ENCODE measurements around the gene TFF2. TPM values are rescaled to one million over a fixed set of nuclear protein-coding genes. Genes with fewer than 3 reads are reported as not detected.

Gene TFF2
- total RNA-seq, 2 experiments from 2014 or later: not detected

DNA sequence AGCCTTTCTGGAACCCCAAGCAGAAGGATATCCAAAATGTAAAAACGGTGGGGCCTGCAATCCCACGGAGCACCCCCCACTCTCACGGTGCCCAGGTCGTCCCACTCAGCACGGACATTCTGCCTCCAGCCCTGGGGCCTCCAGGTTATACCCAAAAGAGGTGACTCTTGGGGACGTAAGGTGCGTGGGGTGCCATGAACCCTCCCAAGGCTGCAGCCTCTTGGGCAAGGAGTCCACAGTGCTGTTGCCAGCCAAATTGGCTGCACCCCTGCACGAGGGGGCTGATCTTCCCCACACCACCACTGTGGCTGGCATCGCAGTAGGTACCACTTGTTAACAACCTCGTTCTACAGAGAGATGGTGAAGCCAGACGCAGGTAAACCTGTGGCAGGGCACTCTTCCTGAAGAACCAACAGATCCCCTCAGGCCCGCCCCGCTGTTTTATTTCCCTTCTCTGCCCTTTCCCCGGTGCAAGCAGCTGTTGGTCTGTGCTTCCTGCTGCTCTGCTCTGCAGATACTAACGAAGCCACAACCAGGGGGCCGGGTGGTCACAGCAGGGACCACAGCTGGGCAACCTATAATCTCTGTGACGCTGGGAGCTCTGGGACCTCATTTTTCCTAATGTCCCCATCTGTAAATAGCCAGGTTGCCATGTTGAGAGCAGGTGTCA lies 44.3 kb downstream of the TFF2 start:
- H3K27me3 Mint-ChIP-seq (ENCODE audit: low read depth): peaks cover 9% of the 10 kb centered on the region
- CTCF ChIA-PET: interaction anchor here (0.7 kb wide), 1 partner anchor 102 kb away, joined by 3 read pairs; no protein-coding TSS in a partner anchor

DNA sequence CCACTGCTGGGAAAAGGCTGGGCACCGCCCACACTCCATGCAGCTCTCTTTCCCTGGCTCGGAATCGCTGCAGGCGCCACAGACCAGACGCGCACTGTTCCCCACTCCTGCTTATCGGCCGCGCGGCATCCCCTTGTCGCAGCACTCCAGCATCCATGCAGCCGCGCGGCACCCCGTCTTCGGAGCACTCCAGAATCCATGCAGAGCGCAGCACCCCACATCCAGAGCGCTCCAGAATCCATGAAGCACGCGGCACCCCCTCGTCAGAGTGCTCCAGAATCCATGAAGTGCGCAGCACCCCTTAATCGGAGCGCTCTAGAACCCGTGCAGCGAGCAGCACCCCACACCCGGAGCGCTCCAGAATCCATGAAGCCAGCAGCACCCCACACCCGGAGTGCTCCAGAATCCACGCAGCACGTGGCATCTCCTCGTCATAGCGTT lies 45.1 kb downstream of the TFF2 start:
- no peak for ATAC-seq
- Mint-ChIP-seq H3K36me3 (ENCODE audit: low read depth) (no peaks in the 10 kb centered on the region), H3K27me3 (ENCODE audit: low read depth) (peaks cover 9% of the 10 kb centered on the region), H3K9me3 (ENCODE audit: insufficient read depth) (no peaks in the 10 kb centered on the region), H3K4me3 (no peak overlapping the region), H3K27ac (no peak overlapping the region), H3K4me1 (ENCODE audit: low read depth) (peaks cover 16% of the 10 kb centered on the region)
- ChIA-PET POLR2A (interaction anchor here (0.6 kb wide), 1 partner anchor 9 kb away, joined by 3 read pairs; no protein-coding TSS in a partner anchor), CTCF (no interaction called here)
- DNase-seq: no peak

More for the DNA sequence above, 44.3 kb downstream of the TFF2 start:
- ATAC-seq (no peak), DNase-seq (no peak)
- Mint-ChIP-seq H3K27ac (peak overlapping the region; percentile 37), H3K9me3 (ENCODE audit: insufficient read depth) (no peaks in the 10 kb centered on the region), H3K4me3 (no peak overlapping the region), H3K4me1 (ENCODE audit: low read depth) (peaks cover 16% of the 10 kb centered on the region), H3K36me3 (ENCODE audit: low read depth) (no peaks in the 10 kb centered on the region)
- POLR2A ChIA-PET: no interaction called here

DNA sequence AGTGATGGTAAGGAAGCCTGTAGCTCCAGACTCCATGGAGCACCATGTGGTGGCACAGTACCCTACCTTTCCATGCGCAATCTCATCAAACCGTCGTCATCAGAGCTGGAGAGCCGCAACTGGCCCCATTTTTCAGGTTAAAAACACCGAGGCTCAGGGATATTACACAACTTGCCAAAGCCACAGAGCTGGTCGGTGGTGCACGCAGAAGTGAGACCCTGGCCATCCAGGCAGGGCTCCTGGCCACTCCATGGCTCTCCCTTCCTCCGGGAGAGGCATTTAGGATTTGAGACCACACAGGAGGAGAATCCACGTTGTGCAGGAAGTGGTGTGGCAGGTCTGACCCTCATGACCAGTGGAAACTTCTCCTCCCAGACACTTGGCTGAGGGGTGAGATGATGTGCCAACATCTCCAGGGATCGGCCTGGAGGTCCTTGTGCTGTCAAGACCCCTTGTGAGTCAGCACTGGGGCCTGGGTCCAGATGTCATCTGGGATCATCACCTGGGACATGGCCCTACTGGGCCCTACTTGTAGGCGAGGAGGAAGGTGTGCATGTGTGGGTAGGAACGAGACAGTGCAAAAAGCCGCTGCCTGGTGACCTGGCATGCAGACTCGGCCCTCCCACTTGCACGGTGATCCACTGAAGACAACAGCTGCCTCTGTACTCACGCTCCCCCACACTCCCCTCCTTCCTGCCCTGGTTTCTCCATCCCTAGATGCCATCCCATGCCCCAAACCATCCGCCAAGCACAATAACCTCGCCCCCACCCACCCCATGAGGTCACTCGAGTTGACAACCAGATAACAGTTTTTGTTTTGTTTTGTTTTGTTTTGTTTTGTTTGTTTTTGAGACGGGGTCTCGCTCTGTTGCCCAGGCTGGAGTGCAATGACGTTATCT lies 46.0 kb downstream of the TFF2 start:
- DNase-seq: no peak
- Mint-ChIP-seq H3K4me3 (no peak overlapping the region), H3K9me3 (ENCODE audit: insufficient read depth) (no peaks in the 10 kb centered on the region), H3K36me3 (ENCODE audit: low read depth) (no peaks in the 10 kb centered on the region), H3K4me1 (ENCODE audit: low read depth) (peaks cover 20% of the 10 kb centered on the region), H3K27me3 (ENCODE audit: low read depth) (peaks cover 9% of the 10 kb centered on the region), H3K27ac (no peak overlapping the region)
- CTCF ChIA-PET: no interaction called here
- no peak for ATAC-seq
- POLR2A ChIA-PET: interaction anchor here (0.6 kb wide), 1 partner anchor 10 kb away, joined by 3 read pairs; no protein-coding TSS in a partner anchor

DNA sequence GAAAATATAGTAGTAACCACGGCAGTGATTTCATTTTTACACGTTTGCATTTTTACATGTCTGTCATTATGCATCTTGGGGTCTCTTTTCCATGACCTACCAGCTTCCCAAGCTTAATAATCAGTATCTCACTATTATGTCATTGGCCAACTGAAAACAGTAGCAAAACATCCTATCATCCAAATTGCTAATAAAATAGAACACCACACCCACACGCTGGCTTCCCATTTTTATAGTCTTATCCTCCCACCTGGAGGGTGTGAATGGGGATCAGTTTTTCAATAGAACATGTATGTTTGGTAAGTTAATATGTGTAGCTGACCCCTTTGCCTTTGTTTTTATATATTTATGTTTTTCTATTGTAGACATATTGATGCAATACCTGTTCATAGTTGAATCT lies 47.4 kb downstream of the TFF2 start:
- ChIA-PET CTCF (no interaction called here), POLR2A (no interaction called here)
- Mint-ChIP-seq H3K4me3 (no peak overlapping the region), H3K27me3 (ENCODE audit: low read depth) (peaks cover 9% of the 10 kb centered on the region), H3K9me3 (ENCODE audit: insufficient read depth) (no peaks in the 10 kb centered on the region), H3K36me3 (ENCODE audit: low read depth) (no peaks in the 10 kb centered on the region), H3K4me1 (ENCODE audit: low read depth) (peaks cover 26% of the 10 kb centered on the region), H3K27ac (no peak overlapping the region)
- DNase-seq: no peak
- ATAC-seq: no peak

DNA sequence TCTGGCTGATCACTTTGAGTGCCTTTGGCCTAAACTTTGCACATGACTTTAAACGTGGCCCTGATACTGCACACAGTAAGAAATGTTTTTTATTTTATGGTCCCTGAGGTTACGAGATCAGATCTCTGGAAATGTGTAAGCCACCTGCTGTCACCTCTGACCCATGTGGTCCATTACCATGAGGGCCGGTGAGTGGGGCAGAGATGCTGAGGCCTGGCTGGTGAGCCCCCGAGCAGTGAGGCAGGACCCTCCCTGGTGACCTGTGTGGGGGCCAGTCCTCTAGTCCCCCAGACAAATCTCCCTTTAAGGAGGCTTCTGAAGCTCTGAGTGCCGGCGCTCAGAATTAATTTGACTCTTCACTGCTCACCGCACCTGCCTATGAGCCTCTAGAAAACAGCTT lies 48.0 kb downstream of the TFF2 start:
- ATAC-seq (no peak), DNase-seq (no peak)
- H3K4me3 Mint-ChIP-seq: no peak overlapping the region
- peaks cover 29% of the 10 kb centered on the region for H3K4me1 Mint-ChIP-seq (ENCODE audit: low read depth)
- no peaks in the 10 kb centered on the region for H3K9me3 Mint-ChIP-seq (ENCODE audit: insufficient read depth)
- H3K27me3 Mint-ChIP-seq (ENCODE audit: low read depth): peaks cover 9% of the 10 kb centered on the region
- CTCF ChIA-PET: interaction anchor here (0.8 to 1.0 kb wide), 2 partner anchors 20 to 157 kb away, joined by 3 to 4 read pairs; no protein-coding TSS in a partner anchor
- POLR2A ChIA-PET: no interaction called here
- no peaks in the 10 kb centered on the region for H3K36me3 Mint-ChIP-seq (ENCODE audit: low read depth)
- no peak overlapping the region for H3K27ac Mint-ChIP-seq

DNA sequence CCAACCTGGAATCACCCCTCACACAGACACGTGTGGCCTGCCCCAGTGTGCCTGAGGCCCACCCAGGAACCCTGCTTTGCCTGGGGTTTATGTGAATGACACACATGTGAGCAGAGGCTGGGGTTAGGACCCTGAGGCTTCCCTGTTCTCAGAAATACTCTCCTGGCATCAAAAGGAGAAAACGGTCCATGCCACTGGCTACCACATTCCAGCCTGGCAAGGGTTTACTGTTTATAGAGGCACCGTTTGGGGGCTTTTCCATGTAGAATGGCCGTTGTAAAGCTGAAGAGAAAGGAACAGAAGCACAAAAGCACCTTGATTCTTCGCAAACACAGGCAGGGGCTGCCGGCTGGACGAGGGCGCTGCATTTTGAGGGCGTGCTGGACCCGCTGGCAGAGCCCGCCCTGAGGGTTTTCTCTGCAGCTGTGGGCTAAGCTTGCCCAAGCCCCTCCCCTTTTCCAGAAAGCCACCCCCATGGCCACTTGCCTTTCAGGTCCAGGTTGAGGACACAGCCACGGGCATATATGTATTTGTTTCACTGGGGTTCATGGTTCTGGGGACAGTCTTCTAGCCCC lies 48.6 kb downstream of the TFF2 start:
- CTCF ChIA-PET: interaction anchor here (0.8 to 1.0 kb wide), 3 partner anchors 20 to 161 kb away, joined by 3 to 4 read pairs (median 3); no protein-coding TSS in a partner anchor
- ATAC-seq: no peak
- no peak overlapping the region for H3K4me3 Mint-ChIP-seq
- H3K27ac Mint-ChIP-seq: no peak overlapping the region
- POLR2A ChIA-PET: interaction anchor here (0.6 kb wide), 1 partner anchor 424 kb away, joined by 3 read pairs; no protein-coding TSS in a partner anchor
- peaks cover 3% of the 10 kb centered on the region for H3K27me3 Mint-ChIP-seq (ENCODE audit: low read depth)
- no peak for DNase-seq
- H3K4me1 Mint-ChIP-seq (ENCODE audit: low read depth): peaks cover 29% of the 10 kb centered on the region
- H3K9me3 Mint-ChIP-seq (ENCODE audit: insufficient read depth): no peaks in the 10 kb centered on the region
- no peaks in the 10 kb centered on the region for H3K36me3 Mint-ChIP-seq (ENCODE audit: low read depth)

DNA sequence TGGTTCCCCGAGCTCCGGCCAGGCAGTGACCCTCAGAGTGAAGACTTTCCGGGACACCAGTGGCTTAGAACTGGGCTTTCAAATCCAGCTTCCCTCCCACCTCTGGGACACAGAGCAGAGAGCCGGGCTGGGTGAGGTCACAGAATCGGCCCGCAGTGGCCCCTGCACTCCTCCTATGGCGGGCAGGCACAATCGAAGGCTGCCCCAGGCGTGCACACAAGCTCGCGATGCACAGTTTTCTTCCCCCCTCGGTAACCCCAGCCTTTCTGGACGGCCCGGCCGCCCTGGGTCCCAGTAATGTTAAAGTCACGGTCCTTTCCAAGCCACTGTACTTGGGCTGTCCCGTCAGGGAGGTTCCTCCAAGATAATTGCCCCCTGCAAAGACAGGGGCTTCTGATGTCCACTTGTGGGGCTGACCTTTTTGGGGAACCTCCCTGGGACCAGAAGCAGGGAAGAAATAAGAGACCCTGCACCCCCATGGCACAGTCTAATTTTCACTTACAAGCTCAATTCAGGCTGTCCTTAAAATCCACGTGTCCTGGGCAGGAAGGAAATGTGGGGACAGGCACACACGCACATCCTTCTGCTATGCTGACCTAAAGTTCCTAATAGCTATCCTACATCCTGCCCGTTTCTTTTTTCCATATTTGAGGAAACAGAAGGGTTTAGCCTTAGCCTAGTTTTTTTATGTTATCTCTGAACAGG lies 49.3 kb downstream of the TFF2 start:
- CTCF ChIA-PET: interaction anchor here (0.9 kb wide), 1 partner anchor 161 kb away, joined by 3 read pairs; no protein-coding TSS in a partner anchor
- DNase-seq: no peak
- Mint-ChIP-seq H3K4me3 (no peak overlapping the region), H3K4me1 (ENCODE audit: low read depth) (peaks cover 23% of the 10 kb centered on the region), H3K36me3 (ENCODE audit: low read depth) (no peaks in the 10 kb centered on the region), H3K9me3 (ENCODE audit: insufficient read depth) (no peaks in the 10 kb centered on the region), H3K27ac (no peak overlapping the region), H3K27me3 (ENCODE audit: low read depth) (no peaks in the 10 kb centered on the region)
- POLR2A ChIA-PET: interaction anchor here (0.6 kb wide), 1 partner anchor 424 kb away, joined by 3 read pairs; no protein-coding TSS in a partner anchor
- ATAC-seq: no peak

DNA sequence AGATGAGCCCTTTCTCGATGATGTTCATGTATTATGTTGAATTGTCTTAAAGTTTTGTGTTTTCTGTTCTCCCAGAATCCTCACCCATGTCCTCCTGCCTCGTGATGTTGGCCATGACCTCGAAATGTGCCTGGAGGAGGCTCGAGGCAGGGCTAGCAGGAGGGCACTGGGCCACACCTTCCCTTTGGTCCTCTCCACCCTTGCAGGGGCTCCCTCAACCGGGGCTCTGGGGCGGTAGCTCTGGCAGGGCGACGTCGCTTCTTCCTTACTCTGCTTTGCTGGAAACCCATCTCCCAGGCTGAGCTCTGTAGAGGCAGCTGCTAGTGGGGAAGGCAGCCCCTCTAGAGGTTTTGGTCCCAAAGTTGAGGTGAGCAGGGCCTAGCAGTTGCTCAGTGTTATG lies 49.8 kb downstream of the TFF2 start:
- Mint-ChIP-seq H3K36me3 (ENCODE audit: low read depth) (no peaks in the 10 kb centered on the region), H3K27ac (no peak overlapping the region), H3K4me3 (no peak overlapping the region), H3K27me3 (ENCODE audit: low read depth) (no peaks in the 10 kb centered on the region), H3K9me3 (ENCODE audit: insufficient read depth) (no peaks in the 10 kb centered on the region), H3K4me1 (ENCODE audit: low read depth) (peaks cover 22% of the 10 kb centered on the region)
- DNase-seq (no peak), ATAC-seq (no peak)
- CTCF ChIA-PET: interaction anchor here (2.3 kb wide), 1 partner anchor 9 kb away, joined by 12 read pairs; no protein-coding TSS in a partner anchor
- POLR2A ChIA-PET: no interaction called here

DNA sequence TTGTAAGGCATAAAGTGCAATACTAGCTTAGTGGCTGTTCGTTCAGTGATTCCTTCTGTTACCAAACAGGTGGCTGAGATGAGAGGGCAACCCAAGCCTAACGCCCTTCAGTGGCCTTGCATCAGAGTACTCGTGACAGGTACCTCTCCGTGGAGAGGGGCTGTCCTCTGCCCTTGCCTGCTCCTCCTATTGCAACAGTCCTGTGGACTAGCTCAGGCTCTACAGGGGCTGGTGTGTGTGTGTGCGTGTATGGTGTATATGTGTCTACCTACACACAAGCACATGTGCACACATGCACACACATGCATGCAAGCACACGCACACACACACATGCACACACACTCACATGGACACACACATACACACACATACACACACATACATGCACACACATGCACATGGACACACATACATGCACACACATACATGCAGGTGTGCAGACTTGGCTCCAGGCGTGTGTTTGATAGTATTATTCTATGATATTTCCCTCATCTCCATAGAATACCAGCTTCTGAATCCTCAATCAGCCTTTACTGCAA lies 50.7 kb downstream of the TFF2 start:
- CTCF ChIA-PET: interaction anchor here (2.3 kb wide), 1 partner anchor 10 kb away, joined by 12 read pairs; no protein-coding TSS in a partner anchor
- H3K27me3 Mint-ChIP-seq (ENCODE audit: low read depth): no peaks in the 10 kb centered on the region

DNA sequence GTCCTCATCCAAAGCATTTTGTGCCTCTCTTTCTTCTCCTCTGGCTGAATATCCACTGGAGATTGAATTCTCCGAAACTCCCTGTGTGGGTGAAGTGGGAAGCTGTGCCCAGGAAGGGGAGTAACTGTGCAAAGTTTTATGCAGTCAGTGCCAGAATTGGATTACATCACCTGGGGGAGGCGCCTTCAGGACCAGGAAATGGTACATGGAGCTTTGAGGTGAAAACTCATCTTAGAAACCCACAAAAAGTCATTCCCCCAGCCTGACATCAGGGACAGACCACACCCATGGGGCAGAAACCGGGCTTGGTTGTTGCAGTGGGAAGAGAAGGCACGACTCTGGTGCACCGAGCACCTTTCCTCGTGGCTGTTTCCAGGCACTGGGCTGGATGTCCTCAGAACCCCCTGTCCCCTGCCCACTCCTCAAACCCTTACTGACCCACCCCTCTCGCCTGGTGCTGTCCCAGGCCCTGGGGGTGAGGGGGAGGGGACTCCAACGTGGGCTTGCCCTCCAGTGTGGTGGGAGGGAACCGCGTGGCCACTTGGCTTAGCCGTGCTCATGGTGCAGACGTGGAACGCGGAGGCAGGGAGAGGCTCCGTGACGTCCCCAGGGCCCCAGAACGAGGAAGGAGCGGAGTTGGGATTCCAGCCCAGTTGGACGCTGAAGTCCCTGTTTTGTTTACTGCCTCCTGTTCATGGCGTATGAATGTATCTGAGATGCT lies 51.3 kb downstream of the TFF2 start:
- ChIA-PET CTCF (interaction anchor here (1.1 to 2.3 kb wide), 3 partner anchors 11 to 135 kb away, joined by 3 to 12 read pairs (median 5); no protein-coding TSS in a partner anchor), POLR2A (no interaction called here)
- no peaks in the 10 kb centered on the region for H3K36me3 Mint-ChIP-seq (ENCODE audit: low read depth)
- DNase-seq (peak; percentile 67), ATAC-seq (peak; percentile 81)
- peaks cover 22% of the 10 kb centered on the region for H3K4me1 Mint-ChIP-seq (ENCODE audit: low read depth)
- no peak overlapping the region for H3K4me3 Mint-ChIP-seq
- H3K9me3 Mint-ChIP-seq (ENCODE audit: insufficient read depth): no peaks in the 10 kb centered on the region
- no peaks in the 10 kb centered on the region for H3K27me3 Mint-ChIP-seq (ENCODE audit: low read depth)
- peak overlapping the region; percentile 18 for H3K27ac Mint-ChIP-seq

More for the DNA sequence above, 50.7 kb downstream of the TFF2 start:
- H3K9me3 Mint-ChIP-seq (ENCODE audit: insufficient read depth): no peaks in the 10 kb centered on the region
- H3K4me3 Mint-ChIP-seq: no peak overlapping the region
- no peaks in the 10 kb centered on the region for H3K36me3 Mint-ChIP-seq (ENCODE audit: low read depth)
- DNase-seq (no peak), ATAC-seq (no peak)
- H3K27ac Mint-ChIP-seq: no peak overlapping the region
- peaks cover 22% of the 10 kb centered on the region for H3K4me1 Mint-ChIP-seq (ENCODE audit: low read depth)
- POLR2A ChIA-PET: no interaction called here

Measured in activated CD8-positive, alpha-beta T cell treated with anti-CD3 and anti-CD28 coated beads, Interleukin-2, amount 10 ng/mL, durations not matched to agents 7 days and 5 days (primary cell).